Adipocyte (in vitro differentiated cells): ENCODE results near the gene RBM45.
A peak's percentile ranks its signal among the peaks of the same experiment; 100 is the strongest.

Experiments used
- DNase-seq: peaks from one replicate; pipeline ENCODE4 v3.0.0-alpha.2; 2015; ENCODE audit warnings: low read depth
- H3K27me3 ChIP-seq: replicated peaks from 2 replicates; pipeline ENCODE4 v1.7.0; 2013; ENCODE audit warnings: mild to moderate bottlenecking, low read length, moderate library complexity; ENCODE audit not compliant: control insufficient read depth, insufficient read depth
- H3K36me3 ChIP-seq: 2 replicates; pipeline ENCODE4 v1.7.0; 2013; ENCODE audit warnings: low read length, mild to moderate bottlenecking, moderate library complexity; ENCODE audit not compliant: control insufficient read depth, insufficient read depth, severe bottlenecking
- H3K4me1 ChIP-seq: 2 replicates; pipeline ENCODE4 v1.7.0; 2013; ENCODE audit warnings: mild to moderate bottlenecking, low read length, moderate library complexity; ENCODE audit not compliant: control insufficient read depth, insufficient read depth
- H3K4me3 ChIP-seq: 2 replicates; pipeline ENCODE4 v1.7.0; 2013; ENCODE audit warnings: mild to moderate bottlenecking, low read length, moderate library complexity
- H3K9ac ChIP-seq: 2 replicates; pipeline ENCODE4 v1.7.0; 2013; ENCODE audit warnings: mild to moderate bottlenecking, low read length, moderate library complexity
- H3K9me3 ChIP-seq: 2 replicates; pipeline ENCODE4 v1.7.0; 2013; ENCODE audit warnings: mild to moderate bottlenecking, low read length, moderate library complexity; ENCODE audit not compliant: control insufficient read depth

The RBM45 gene, protein sequence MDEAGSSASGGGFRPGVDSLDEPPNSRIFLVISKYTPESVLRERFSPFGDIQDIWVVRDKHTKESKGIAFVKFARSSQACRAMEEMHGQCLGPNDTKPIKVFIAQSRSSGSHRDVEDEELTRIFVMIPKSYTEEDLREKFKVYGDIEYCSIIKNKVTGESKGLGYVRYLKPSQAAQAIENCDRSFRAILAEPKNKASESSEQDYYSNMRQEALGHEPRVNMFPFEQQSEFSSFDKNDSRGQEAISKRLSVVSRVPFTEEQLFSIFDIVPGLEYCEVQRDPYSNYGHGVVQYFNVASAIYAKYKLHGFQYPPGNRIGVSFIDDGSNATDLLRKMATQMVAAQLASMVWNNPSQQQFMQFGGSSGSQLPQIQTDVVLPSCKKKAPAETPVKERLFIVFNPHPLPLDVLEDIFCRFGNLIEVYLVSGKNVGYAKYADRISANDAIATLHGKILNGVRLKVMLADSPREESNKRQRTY

DNA sequence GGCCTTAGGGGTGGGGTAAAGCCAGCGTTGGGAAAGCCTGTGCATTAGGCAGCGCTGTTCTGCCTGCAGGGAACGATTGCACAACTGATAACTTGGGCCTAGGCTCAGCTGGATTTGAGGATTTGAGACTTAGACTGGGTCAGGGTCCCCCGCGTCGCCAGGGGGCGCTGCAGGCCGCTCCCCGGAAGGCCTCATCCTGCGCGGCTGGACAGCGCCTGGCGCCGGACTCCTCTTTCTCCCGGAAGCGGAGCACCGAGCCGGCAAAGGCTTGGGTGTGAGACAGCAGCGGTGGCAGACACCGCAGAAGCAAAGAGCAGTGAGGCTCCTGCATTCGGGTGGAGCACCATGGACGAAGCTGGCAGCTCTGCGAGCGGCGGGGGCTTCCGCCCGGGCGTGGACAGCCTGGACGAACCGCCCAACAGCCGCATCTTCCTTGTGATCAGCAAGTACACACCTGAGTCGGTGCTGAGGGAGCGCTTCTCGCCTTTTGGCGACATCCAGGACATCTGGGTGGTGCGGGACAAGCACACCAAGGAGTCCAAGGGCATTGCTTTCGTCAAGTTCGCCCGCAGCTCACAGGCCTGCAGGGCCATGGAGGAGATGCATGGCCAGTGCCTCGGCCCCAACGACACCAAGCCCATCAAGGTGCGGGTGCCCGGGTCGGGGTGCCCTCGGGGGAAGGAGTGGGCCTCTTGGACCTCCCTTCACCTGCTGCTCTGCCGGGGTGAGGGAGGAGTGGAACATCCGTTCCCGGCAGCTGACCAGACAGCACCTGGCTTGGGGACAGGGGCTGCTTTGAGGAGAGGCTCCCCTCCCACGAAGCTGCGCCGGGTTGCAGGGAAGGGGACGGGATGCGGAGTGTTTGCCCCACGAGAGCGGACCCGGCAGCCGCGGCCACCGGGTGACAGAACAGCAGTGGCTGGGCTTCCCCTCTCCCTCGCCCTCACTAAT lies at the start of gene RBM45:
Gene RBM45 (plus strand): TSS at position 236 of the 951 bp plus-strand sequence. CDS start 110 bp downstream, at position 346.
- Histone ChIP-seq H3K9ac (peak within 1 kb of the TSS; percentile 97), H3K36me3 (no peaks in the 10 kb centered on the region), H3K4me1 (peaks cover 13% of the 10 kb centered on the region), H3K9me3 (no peaks in the 10 kb centered on the region), H3K27me3 (no peaks in the 10 kb centered on the region), H3K4me3 (peak within 1 kb of the TSS; percentile 99)
- DNase-seq, result peak; percentile 98

DNA sequence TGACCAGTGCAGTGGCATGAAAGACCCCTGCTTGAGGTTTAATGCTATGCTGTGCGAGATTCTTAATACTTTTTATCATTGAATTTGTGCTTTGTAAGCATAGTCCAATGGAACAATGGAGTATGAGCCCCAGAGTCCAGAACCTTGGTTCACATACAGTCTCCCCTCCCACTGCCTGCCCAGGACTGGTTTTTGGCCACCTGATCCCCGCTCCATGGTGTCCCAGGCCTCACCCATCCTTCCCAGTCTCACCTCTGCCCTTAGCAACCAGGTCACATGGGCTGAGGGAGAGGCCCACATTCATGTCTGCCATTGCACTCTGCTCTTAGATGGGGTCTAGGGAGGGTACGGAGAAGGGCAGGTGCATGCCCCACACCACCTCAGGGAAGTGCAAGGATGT lies 45.9 kb upstream of the RBM45 start:
- H3K27me3 ChIP-seq, result no peaks in the 10 kb centered on the region

DNA sequence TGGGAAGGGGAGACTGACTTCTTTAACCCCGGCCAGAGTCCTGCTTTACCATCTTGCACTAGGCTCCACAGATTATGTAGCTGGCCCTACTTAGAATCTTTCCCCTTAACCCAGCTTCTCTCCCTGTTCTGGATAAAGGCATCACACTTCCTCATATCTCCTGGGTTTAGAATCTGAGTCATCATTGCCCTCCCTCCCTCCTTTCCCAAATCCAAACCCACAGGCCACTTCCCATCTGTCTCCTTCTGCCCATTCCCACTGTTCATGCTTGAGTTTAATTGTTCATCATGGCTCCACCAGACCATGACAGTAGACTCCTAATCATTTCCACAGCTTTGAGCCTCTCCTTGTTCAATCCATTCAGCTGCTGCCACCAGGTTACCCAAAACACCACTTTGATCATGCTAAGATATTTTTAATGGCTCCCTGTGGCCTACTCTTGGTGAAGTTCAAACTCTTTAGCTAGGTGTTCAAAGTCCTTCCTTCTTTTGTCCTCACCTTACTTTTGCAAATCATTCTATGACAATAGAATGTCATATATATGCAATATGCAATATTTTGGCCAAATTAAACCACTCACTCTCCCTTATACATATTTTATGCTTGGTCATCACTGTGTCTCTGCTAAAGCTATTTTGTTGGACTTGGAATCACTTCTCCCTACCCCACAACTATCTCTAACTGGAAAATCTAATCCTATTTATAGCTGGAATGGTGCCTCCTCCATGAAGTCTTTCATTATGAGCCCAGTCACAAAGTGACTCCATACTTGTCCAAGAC lies 45.2 kb upstream of the RBM45 start:
- H3K27me3 ChIP-seq, result no peaks in the 10 kb centered on the region
- no peaks in the 10 kb centered on the region for H3K9me3 ChIP-seq
- no peaks in the 10 kb centered on the region for H3K4me1 ChIP-seq
- DNase-seq, result no peak
- no peaks in the 10 kb centered on the region for H3K36me3 ChIP-seq
- H3K9ac ChIP-seq, result no peak overlapping the region
- no peak overlapping the region for H3K4me3 ChIP-seq

More for the DNA sequence above, 45.9 kb upstream of the RBM45 start:
- Histone ChIP-seq H3K9ac (no peak overlapping the region), H3K36me3 (no peaks in the 10 kb centered on the region), H3K4me1 (no peaks in the 10 kb centered on the region), H3K4me3 (no peak overlapping the region), H3K9me3 (no peaks in the 10 kb centered on the region)
- DNase-seq, result no peak

DNA sequence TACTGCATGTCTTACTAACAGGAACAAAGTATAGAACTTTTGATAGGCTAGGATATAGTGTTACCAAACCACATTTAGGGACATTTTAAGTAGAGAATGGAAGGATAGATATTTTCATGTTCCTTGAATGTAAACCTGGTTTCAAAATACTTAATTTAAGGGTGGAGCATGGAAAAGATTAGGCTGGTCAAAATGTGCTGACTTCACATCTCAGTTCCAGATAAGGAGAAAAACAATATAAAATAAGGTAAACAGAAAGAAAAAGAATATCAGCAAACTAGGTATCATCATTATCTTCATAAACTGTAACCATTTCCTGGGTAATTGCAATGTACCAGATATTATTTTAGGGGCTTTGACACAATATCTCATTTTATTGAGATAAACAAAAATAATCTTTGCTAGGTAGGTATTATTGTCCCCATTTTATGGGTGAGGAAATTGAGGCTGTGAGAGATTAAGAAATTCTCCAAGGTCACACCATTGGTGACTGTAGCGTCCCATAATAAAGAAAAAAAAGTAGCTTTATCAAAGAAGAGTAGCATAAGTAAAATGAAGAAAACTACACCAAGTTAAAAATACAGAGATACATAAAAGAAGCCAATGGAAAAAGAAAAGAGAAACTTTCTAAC lies 43.3 kb upstream of the RBM45 start:
- no peaks in the 10 kb centered on the region for H3K36me3 ChIP-seq
- no peak overlapping the region for H3K9ac ChIP-seq
- H3K27me3 ChIP-seq, result no peaks in the 10 kb centered on the region
- H3K4me3 ChIP-seq, result no peak overlapping the region
- peaks cover 8% of the 10 kb centered on the region for H3K4me1 ChIP-seq
- DNase-seq, result no peak
- no peaks in the 10 kb centered on the region for H3K9me3 ChIP-seq

DNA sequence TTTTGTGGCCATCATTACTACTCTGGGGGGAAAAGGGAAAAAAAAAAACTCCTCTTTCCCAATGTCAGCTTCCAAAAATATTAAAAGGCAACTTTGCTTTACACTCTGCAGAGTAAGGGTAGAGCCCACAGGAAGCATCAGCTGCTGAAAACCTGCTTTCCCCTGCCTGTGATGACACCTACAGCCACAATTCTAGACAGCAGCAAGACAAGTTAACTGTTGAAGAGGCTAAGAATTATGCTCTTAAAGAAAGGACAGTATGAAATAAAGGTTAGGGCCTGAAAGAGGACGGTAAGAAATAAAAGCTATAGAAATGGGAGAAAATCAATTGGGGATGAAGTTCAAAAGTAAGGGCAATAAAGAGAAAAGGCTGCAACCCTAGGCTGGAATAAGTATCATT lies 42.7 kb upstream of the RBM45 start:
- H3K4me1 ChIP-seq, result peaks cover 8% of the 10 kb centered on the region
- no peak overlapping the region for H3K9ac ChIP-seq
- no peak for DNase-seq
- H3K36me3 ChIP-seq, result no peaks in the 10 kb centered on the region
- no peaks in the 10 kb centered on the region for H3K27me3 ChIP-seq
- H3K9me3 ChIP-seq, result no peaks in the 10 kb centered on the region
- no peak overlapping the region for H3K4me3 ChIP-seq

DNA sequence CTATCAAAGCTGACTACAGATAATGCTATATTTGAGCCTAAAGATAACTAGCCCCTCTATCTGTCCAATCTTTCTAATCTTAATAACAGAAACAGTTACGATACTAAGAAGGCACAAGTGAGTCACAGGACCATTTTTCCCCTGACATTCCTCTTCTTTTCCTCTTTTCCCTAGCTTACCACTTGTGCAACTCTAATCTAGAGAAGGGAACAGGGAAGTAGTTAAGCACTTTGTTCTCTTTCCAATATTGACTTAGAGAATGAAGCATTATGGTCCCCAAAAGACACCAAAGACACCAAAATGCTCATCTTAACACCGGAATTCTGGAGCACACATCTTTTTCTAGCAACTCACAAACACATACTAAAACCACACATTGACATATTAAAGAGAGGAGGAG lies 41.4 kb upstream of the RBM45 start:
- no peaks in the 10 kb centered on the region for H3K27me3 ChIP-seq
- peaks cover 8% of the 10 kb centered on the region for H3K4me1 ChIP-seq
- no peak overlapping the region for H3K4me3 ChIP-seq
- no peak for DNase-seq
- no peak overlapping the region for H3K9ac ChIP-seq
- H3K36me3 ChIP-seq, result no peaks in the 10 kb centered on the region
- H3K9me3 ChIP-seq, result no peaks in the 10 kb centered on the region

DNA sequence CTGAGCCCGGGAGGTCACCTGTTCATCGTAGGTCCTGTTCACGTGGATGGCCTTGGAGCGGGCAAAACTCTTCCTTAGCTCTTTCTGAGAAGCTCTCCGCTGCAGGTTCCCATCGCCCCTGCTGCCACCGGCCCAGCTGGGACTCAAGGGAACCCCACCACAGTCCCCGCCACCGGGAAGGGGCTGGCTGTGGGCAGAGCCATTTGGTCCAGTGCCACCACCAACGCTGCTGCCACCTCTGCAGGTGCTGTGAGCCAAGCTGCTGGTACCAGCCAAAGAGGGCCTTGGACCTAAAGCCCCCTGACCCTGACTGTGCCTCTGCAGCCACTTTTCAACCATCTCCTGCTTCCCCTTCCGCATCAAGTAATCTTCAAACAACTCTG lies 40.2 kb upstream of the RBM45 start:
- peaks cover 8% of the 10 kb centered on the region for H3K4me1 ChIP-seq
- peak overlapping the region; percentile 82 for H3K4me3 ChIP-seq
- no peak for DNase-seq
- H3K36me3 ChIP-seq, result no peaks in the 10 kb centered on the region
- no peaks in the 10 kb centered on the region for H3K9me3 ChIP-seq
- H3K27me3 ChIP-seq, result no peaks in the 10 kb centered on the region
- H3K9ac ChIP-seq, result no peak overlapping the region

DNA sequence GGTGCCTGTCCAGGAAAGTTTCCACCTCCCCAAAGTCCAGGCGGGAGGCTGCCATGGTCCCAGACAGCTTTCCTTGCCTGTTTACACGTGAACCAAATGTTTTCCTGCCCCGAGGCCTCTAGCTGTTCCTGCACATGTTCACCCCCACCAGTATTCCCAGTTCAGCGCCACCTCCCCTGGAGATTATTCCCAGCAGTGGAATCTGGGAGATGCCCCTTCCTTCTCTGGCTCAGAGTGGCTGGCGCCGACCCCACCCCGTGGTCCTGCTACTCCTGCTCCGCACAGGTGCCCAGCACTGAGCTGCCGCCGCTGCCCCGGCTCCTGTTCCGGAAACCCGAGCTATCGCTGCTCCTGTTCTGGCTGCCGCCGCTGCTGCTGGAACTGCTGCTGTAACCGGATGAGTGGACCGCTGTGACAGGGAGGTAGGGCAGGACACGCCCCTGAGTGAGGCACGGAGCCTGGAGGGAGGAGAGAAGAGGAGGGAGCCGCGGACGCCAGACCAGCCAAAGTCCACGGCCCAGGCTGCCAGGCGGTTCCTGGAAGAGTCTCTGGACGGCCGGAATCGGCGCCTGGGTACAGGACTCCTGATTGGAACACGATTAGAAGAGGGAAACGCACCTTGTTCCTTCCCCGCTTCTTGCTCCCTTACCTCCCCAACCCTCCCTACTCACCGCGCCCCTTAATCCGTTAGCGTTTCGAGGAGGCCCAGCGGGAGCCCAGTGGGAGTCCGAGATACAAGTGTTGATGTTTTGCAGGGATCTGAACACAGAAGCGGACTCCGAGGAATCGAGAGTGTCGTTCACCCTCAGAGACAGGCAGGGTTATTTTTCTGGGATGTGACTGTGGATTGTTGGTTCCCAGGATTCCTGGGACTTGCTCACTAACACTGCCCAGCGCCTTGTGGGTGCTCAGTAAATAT lies 39.6 kb upstream of the RBM45 start, which contains the start of gene PDE11A:
Gene PDE11A (minus strand): TSS at position 395 of the 919 bp plus-strand sequence. CDS start 340 bp downstream, at position 55.
- Histone ChIP-seq H3K4me1 (peaks cover 8% of the 10 kb centered on the region), H3K9ac (peak within 1 kb of the TSS; percentile 69), H3K9me3 (no peaks in the 10 kb centered on the region), H3K27me3 (no peaks in the 10 kb centered on the region), H3K4me3 (peak within 1 kb of the TSS; percentile 82), H3K36me3 (no peaks in the 10 kb centered on the region)
- peak; percentile 85 for DNase-seq

DNA sequence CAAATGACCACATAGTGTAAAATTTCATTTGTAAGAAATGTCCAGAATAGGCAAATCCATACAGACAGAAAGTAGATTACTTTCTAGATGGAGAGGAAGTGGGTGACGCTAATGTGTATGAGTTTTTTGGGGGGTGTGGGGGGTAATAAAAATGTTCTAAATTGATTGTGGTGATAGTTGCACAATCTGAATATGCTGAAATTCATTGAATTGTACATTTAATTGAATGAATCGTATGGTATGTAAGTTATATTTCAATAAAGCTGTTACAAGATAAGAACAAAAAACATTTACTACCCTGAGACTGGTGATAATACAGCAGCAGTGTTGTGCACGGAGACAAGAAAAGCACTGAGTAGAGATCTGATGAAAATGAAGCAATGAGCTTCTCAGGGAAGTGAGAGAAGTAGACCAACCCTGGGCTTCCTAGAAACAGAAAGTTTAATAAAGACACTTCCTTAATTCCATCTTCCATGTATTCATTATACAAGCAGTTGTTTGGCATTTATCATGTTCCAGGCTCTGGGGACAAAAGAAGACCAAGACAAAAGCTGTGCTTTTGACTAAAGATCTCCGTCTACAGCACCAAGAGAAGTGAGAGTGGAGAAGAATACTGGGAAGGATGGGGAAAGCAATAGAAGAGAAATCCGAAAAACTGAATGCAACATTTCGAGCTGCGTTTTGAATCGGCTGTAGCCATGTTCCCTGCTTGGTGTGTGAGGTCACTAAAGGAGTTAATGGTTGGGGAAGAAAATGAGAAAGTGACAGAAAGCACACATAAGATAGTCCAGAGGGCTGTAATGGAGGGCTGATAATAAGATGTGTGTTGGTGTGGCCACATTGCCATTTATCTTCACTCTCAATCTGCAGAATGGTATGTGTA lies 37.9 kb upstream of the RBM45 start:
- H3K27me3 ChIP-seq, result no peaks in the 10 kb centered on the region
- no peaks in the 10 kb centered on the region for H3K36me3 ChIP-seq
- DNase-seq, result peak; percentile 16
- H3K4me3 ChIP-seq, result no peak overlapping the region
- no peak overlapping the region for H3K9ac ChIP-seq
- peaks cover 8% of the 10 kb centered on the region for H3K4me1 ChIP-seq
- H3K9me3 ChIP-seq, result peaks cover 4% of the 10 kb centered on the region
